Fibroblast of the conjunctiva (primary cell): ENCODE data around the gene PACSIN1.
A peak's percentile ranks its signal among the peaks of the same experiment; 100 is the strongest.
"Not testable (repeated sequence)": the region's sequence is repeated elsewhere in the genome, so short reads cannot be mapped to it uniquely, and the experiment has no call there.

ENCODE experiments used
- DNase-seq: peaks from one replicate; pipeline ENCODE4 v3.0.0-alpha.2; 2010; ENCODE audit warnings: low read depth

Gene PACSIN1

GRCh38 chr6:34486106-34486740 lies 20.3 kb downstream of the PACSIN1 start:
- DNase-seq: no peak

GRCh38 chr6:34486886-34487285 lies 21.0 kb downstream of the PACSIN1 start:
- DNase-seq: not testable (repeated sequence)

- DNase-seq: no peak
These were observed 21.7 kb downstream of the PACSIN1 start for GRCh38 chr6:34487536-34487935.

- no peak for DNase-seq
These were observed 23.4 kb downstream of the PACSIN1 start for GRCh38 chr6:34489207-34489805.

GRCh38 chr6:34490390-34491090 lies 24.7 kb downstream of the PACSIN1 start:
- no peak for DNase-seq

- DNase-seq: peak; percentile 26
These were observed 25.2 kb downstream of the PACSIN1 start for GRCh38 chr6:34491091-34491430.

GRCh38 chr6:34493344-34493743 lies 27.5 kb downstream of the PACSIN1 start:
- no peak for DNase-seq

- no peak for DNase-seq
These were observed 29.1 kb downstream of the PACSIN1 start for GRCh38 chr6:34494973-34495372.

- no peak for DNase-seq
These were observed 30.3 kb downstream of the PACSIN1 start for GRCh38 chr6:34496103-34496685.

GRCh38 chr6:34497411-34497810 lies 31.5 kb downstream of the PACSIN1 start:
- DNase-seq: no peak

GRCh38 chr6:34506718-34507117 lies 40.8 kb downstream of the PACSIN1 start:
- DNase-seq: no peak

GRCh38 chr6:34508425-34508824 lies 42.5 kb downstream of the PACSIN1 start:
- DNase-seq: no peak

- no peak for DNase-seq
These were observed 43.9 kb downstream of the PACSIN1 start for GRCh38 chr6:34509782-34510181.

- no peak for DNase-seq
These were observed 44.4 kb downstream of the PACSIN1 start for GRCh38 chr6:34510299-34510698.

- DNase-seq: no peak
These were observed 45.5 kb downstream of the PACSIN1 start for GRCh38 chr6:34511214-34511914.

GRCh38 chr6:34511915-34512737 lies 46.2 kb downstream of the PACSIN1 start:
- no peak for DNase-seq

- no peak for DNase-seq
These were observed 46.9 kb downstream of the PACSIN1 start for GRCh38 chr6:34512738-34513115.

- DNase-seq: no peak
These were observed 47.8 kb downstream of the PACSIN1 start for GRCh38 chr6:34513646-34514045.

GRCh38 chr6:34514112-34514511 lies 48.2 kb downstream of the PACSIN1 start:
- no peak for DNase-seq

GRCh38 chr6:34514593-34515472 lies 49.0 kb downstream of the PACSIN1 start:
- peak; percentile 75 for DNase-seq
